Raji (cell line): ENCODE data around the gene GPX3.

Source experiments
- POLR2A ChIP-seq: IDR thresholded peaks from 2 replicates; pipeline ENCODE4 v1.6.1; 2011; ENCODE audit warnings: low read depth, low read length, control low read depth; ENCODE audit not compliant: insufficient read depth

Gene GPX3

GRCh38 chr5:151070449-151070848 is 50.1 kb downstream of the GPX3 start:
- no peak for TF ChIP-seq POLR2A

- no peak for TF ChIP-seq POLR2A
These were observed 50.6 kb downstream of the GPX3 start for GRCh38 chr5:151071021-151071420.

GRCh38 chr5:151071848-151072629 is 51.6 kb downstream of the GPX3 start:
- TF ChIP-seq POLR2A = no peak

- no peak for TF ChIP-seq POLR2A
These were observed 52.2 kb downstream of the GPX3 start for GRCh38 chr5:151072630-151073025.

- no peak for TF ChIP-seq POLR2A
These were observed 52.9 kb downstream of the GPX3 start for GRCh38 chr5:151073280-151073679.

- no peak for TF ChIP-seq POLR2A
These were observed 54.2 kb downstream of the GPX3 start for GRCh38 chr5:151074557-151074956.

- no peak for TF ChIP-seq POLR2A
These were observed 55.4 kb downstream of the GPX3 start for GRCh38 chr5:151075698-151076331.

- no peak for TF ChIP-seq POLR2A
These were observed 56.2 kb downstream of the GPX3 start for GRCh38 chr5:151076616-151077015.

- no peak for TF ChIP-seq POLR2A
These were observed 57.0 kb downstream of the GPX3 start for GRCh38 chr5:151077419-151077818.

GRCh38 chr5:151077967-151078366 is 57.6 kb downstream of the GPX3 start:
- no peak for TF ChIP-seq POLR2A
